B cell (primary cell): ENCODE data around the gene KCNJ6. TPM values are rescaled to one million over a fixed set of nuclear protein-coding genes. Genes with fewer than 3 reads are reported as not detected.

Experiments
- ATAC-seq: fragments of 200-7000 bp; cut with Tn5 transposase; one replicate; pipeline ENCODE4 v1.10.0; 2021; ENCODE audit warnings: low read depth, mild to moderate bottlenecking, moderate number of reproducible peaks, moderate library complexity
- CTCF ChIA-PET: fragments of 350-600 bp; sonication (Branson Sonifier 250); formaldehyde crosslinking; loops from one replicate; lab custom pipeline; 2021; ENCODE audit warnings: antibody characterized with exemption, inconsistent platforms; lab: Charles Lee
- POLR2A ChIA-PET: fragments of 350-600 bp; sonication (Branson Sonifier 250); formaldehyde crosslinking; loops from one replicate; lab custom pipeline; 2021; ENCODE audit warnings: antibody characterized with exemption; lab: Charles Lee
- DNase-seq: peaks from one replicate; pipeline ENCODE4 v3.0.0; 2013
- H2AFZ ChIP-seq: 2 replicates; pipeline ENCODE4 v1.6.1; 2012; ENCODE audit warnings: mild to moderate bottlenecking, low read depth, low read length; ENCODE audit not compliant: insufficient read depth, poor library complexity, severe bottlenecking
- H3K27ac ChIP-seq, 2 donors: 1 replicate in 1 of 2; 2 replicates in 1 of 2; pipeline ENCODE4 v1.5.1; 2012 to 2013; ENCODE audit warnings: low read length in 2 of 2, mild to moderate bottlenecking in 2 of 2, moderate library complexity in 1 of 2
- H3K27me3 ChIP-seq, 4 experiments: fragments of 200-600 bp in 1 of 4; sonication (generic) in 1 of 4; replicated peaks in 1 of 4; 1 replicate in 2 of 4; 2 replicates in 2 of 4; pipeline versions ENCODE4 v1.6.1 to v1.7.0; 2013 to 2016; ENCODE audit warnings: low read length in 3 of 4, mild to moderate bottlenecking in 2 of 4, mixed read lengths in 1 of 4, moderate library complexity in 1 of 4; ENCODE audit not compliant: insufficient read depth in 4 of 4, control insufficient read depth in 3 of 4; ENCODE audit errors: control extremely low read depth in 1 of 4
- H3K36me3 ChIP-seq, 2 experiments: replicated peaks in 1 of 2; 1 replicate in 1 of 2; 2 replicates in 1 of 2; pipeline versions ENCODE4 v1.6.1 to v1.7.1; 2013; ENCODE audit warnings: low read length in 1 of 2; ENCODE audit not compliant: insufficient read depth in 2 of 2, control insufficient read depth in 1 of 2; ENCODE audit errors: control extremely low read depth in 1 of 2, extremely low read depth in 1 of 2
- H3K4me1 ChIP-seq, 2 donors: fragments of 200-600 bp in 1 of 2; sonication (generic) in 1 of 2; 1 replicate in 1 of 2; 2 replicates in 1 of 2; pipeline versions ENCODE4 v1.5.1 to v1.6.1; 2013 to 2017; ENCODE audit warnings: low read length in 2 of 2; ENCODE audit not compliant: control insufficient read depth in 2 of 2, insufficient read depth in 2 of 2
- H3K4me2 ChIP-seq: replicated peaks from 2 replicates; pipeline ENCODE3; 2012; ENCODE audit warnings: mild to moderate bottlenecking, low read depth, low read length; ENCODE audit not compliant: poor library complexity, severe bottlenecking
- H3K4me3 ChIP-seq, 5 experiments: fragments of 200-600 bp in 1 of 5; sonication (generic) in 1 of 5; 1 replicate in 3 of 5; 2 replicates in 2 of 5; pipeline versions ENCODE4 v1.5.1 to v1.7.0; 2011 to 2016; ENCODE audit warnings: low read length in 4 of 5, mild to moderate bottlenecking in 4 of 5, low read depth in 2 of 5, control low read depth in 1 of 5, moderate library complexity in 1 of 5; ENCODE audit not compliant: insufficient read depth in 1 of 5; ENCODE audit errors: control extremely low read depth in 1 of 5, extremely low read depth in 1 of 5
- H3K79me2 ChIP-seq: fragments of 200-600 bp; sonication (generic); one replicate; pipeline ENCODE4 v1.6.0; 2016; ENCODE audit warnings: low read length; ENCODE audit not compliant: control insufficient read depth, insufficient read depth
- H3K9ac ChIP-seq: fragments of 200-600 bp; sonication (generic); 2 replicates; pipeline ENCODE4 v1.6.1; 2017; ENCODE audit warnings: mild to moderate bottlenecking, low read length, moderate library complexity
- H3K9me3 ChIP-seq, 3 donors: one replicate each; pipeline versions ENCODE4 v1.6.1 to v1.7.1; 2013; ENCODE audit warnings: low read length in 2 of 3; ENCODE audit not compliant: control insufficient read depth in 2 of 3, insufficient read depth in 1 of 3; ENCODE audit errors: control extremely low read depth in 1 of 3
- H4K20me1 ChIP-seq: 2 replicates; pipeline ENCODE4 v1.6.0; 2012; ENCODE audit warnings: mild to moderate bottlenecking, low read length; ENCODE audit not compliant: insufficient read depth, control insufficient read depth, poor library complexity, severe bottlenecking
- H3K27ac Mint-ChIP-seq: one replicate; pipeline ENCODE4 v1.8.0; 2021; ENCODE audit warnings: mixed read lengths
- H3K27me3 Mint-ChIP-seq: one replicate; pipeline ENCODE4 v1.8.0; 2021; ENCODE audit warnings: mixed read lengths
- H3K4me1 Mint-ChIP-seq: one replicate; pipeline ENCODE4 v1.8.0; 2021; ENCODE audit warnings: mixed read lengths
- H3K4me3 Mint-ChIP-seq: one replicate; pipeline ENCODE4 v1.8.0; 2021; ENCODE audit warnings: mixed read lengths
- H3K9me3 Mint-ChIP-seq: one replicate; pipeline ENCODE4 v1.8.0; 2022; ENCODE audit warnings: mixed read lengths; ENCODE audit not compliant: insufficient read depth
- CTCF ChIP-seq: fragments of 200-600 bp; IDR thresholded peaks from one replicate; pipeline ENCODE4 v1.8.0; 2022; ENCODE audit warnings: antibody characterized with exemption, mild to moderate bottlenecking
- EZH2 ChIP-seq: IDR thresholded peaks from 2 replicates; pipeline ENCODE4 v1.6.1; 2012; ENCODE audit warnings: borderline replicate concordance, low read depth, mild to moderate bottlenecking, moderate library complexity, low read length; ENCODE audit not compliant: insufficient read depth, poor library complexity, severe bottlenecking
- WGBS: methylation state at CpG from one replicate; pipeline ENCODE4 v1.1.5; 2013; ENCODE audit warnings: missing lambda C conversion rate; ENCODE audit not compliant: insufficient coverage; 5-methylcytosine and 5-hydroxymethylcytosine counted together
- intact Hi-C: fragments of 100-400 bp; cut with micrococcal nuclease; formaldehyde crosslinking; loops from one replicate; pipeline ENCODE4 v1.10.0; 2022
- polyA plus RNA-seq: library from polyadenylated mRNA; depleted of rRNA; stranded (reverse); fragments of >200 nt; gene quantifications from 2 replicates; pipeline ENCODE4 v1.2.3, GENCODE V29; 2012
- total RNA-seq, 2 donors: library from RNA; stranded (reverse); fragments of 120-200 nt in 1 of 2; gene quantifications; 1 replicate in 1 of 2; 2 replicates in 1 of 2; pipeline versions ENCODE4 v1.2.3 to v1.2.4, GENCODE V29; 2013 to 2022

Gene KCNJ6
- total and polyA plus RNA-seq, 2 donors (not counting 1 experiment from before 2014, with no cell fraction given) = not detected

- intact Hi-C loops = no loop called here
- WGBS = 84% methylated on average over 2 of the region's 8 CpGs
- Histone ChIP-seq H3K4me1 (no peaks in the 10 kb centered on the region), H3K9me3 (no peaks in the 10 kb centered on the region), H3K79me2 (no peaks in the 10 kb centered on the region), H3K4me3 (no peak overlapping the region), H3K27me3 (peaks cover 0 to 2% (median 0%) of the 10 kb centered on the region in 4 experiments), H3K27ac (no peak overlapping the region), H2AFZ (no peak overlapping the region), H3K4me2 (no peak overlapping the region), H3K9ac (no peak overlapping the region), H3K36me3 (no peaks in the 10 kb centered on the region), H4K20me1 (no peaks in the 10 kb centered on the region)
- no peaks in the 10 kb centered on the region for H3K27me3 Mint-ChIP-seq
- POLR2A ChIA-PET = no interaction called here
- H3K9me3 Mint-ChIP-seq = no peaks in the 10 kb centered on the region
- no peak overlapping the region for H3K27ac Mint-ChIP-seq
- H3K4me3 Mint-ChIP-seq = no peak overlapping the region
- no peak for TF ChIP-seq CTCF
- no peak for TF ChIP-seq EZH2
- H3K4me1 Mint-ChIP-seq = no peaks in the 10 kb centered on the region
- no peak for DNase-seq
- CTCF ChIA-PET = interaction anchor here (0.8 kb wide), 1 partner anchor 160 kb away, joined by 3 read pairs; no protein-coding TSS in a partner anchor
- no peak for ATAC-seq
These were observed 45.0 kb downstream of the KCNJ6 start for GRCh38 chr21:37871121-37871862.

GRCh38 chr21:37870221-37870620, 46.0 kb downstream of the KCNJ6 start:
- H3K4me1 Mint-ChIP-seq = peaks cover 3% of the 10 kb centered on the region
- no peak overlapping the region for H3K9ac ChIP-seq
- no peaks in the 10 kb centered on the region for H3K9me3 ChIP-seq
- POLR2A ChIA-PET = no interaction called here
- intact Hi-C loops = no loop called here
- ATAC-seq (no peak), DNase-seq (no peak)
- no peaks in the 10 kb centered on the region for H4K20me1 ChIP-seq
- H3K79me2 ChIP-seq = no peaks in the 10 kb centered on the region
- WGBS = 100% methylated on average over 1 of the region's 2 CpGs
- no peak overlapping the region for H3K27ac ChIP-seq
- peaks cover 0 to 2% (median 0%) of the 10 kb centered on the region in 4 experiments for H3K27me3 ChIP-seq
- H3K4me2 ChIP-seq = no peak overlapping the region
- H3K4me3 Mint-ChIP-seq = no peak overlapping the region
- no peak overlapping the region for H2AFZ ChIP-seq
- H3K36me3 ChIP-seq = no peaks in the 10 kb centered on the region
- no peak overlapping the region for H3K27ac Mint-ChIP-seq
- H3K27me3 Mint-ChIP-seq = no peaks in the 10 kb centered on the region
- no peaks in the 10 kb centered on the region for H3K9me3 Mint-ChIP-seq
- no peak overlapping the region for H3K4me3 ChIP-seq
- CTCF ChIA-PET = no interaction called here
- H3K4me1 ChIP-seq = no peaks in the 10 kb centered on the region
- no peak for TF ChIP-seq EZH2
- TF ChIP-seq CTCF = no peak
